SK-N-SH treated with all-trans-retinoic acid at 6 μM for 48 hours (cell line): ENCODE data around the gene CACNB4.

Experiments
- ARNTL ChIP-seq: fragments of 450-650 bp; formaldehyde crosslinking; IDR thresholded peaks from 2 replicates; pipeline ENCODE4 v1.5.0; 2020; ENCODE audit warnings: low read depth, mild to moderate bottlenecking, moderate library complexity, borderline replicate concordance
- BACH2 ChIP-seq: fragments of 250-450 bp; sonication (Bioruptor Pico); IDR thresholded peaks from 2 replicates; pipeline ENCODE4 v1.9.0; 2021; ENCODE audit warnings: mild to moderate bottlenecking, borderline replicate concordance
- CREB5 ChIP-seq: fragments of 250-450 bp; sonication (Bioruptor Pico); IDR thresholded peaks from 2 replicates; pipeline ENCODE4 v1.5.1; 2020; ENCODE audit warnings: low read depth, mild to moderate bottlenecking, moderate library complexity
- CSDC2 ChIP-seq: fragments of 250-450 bp; sonication (Bioruptor Pico); IDR thresholded peaks from 2 replicates; pipeline ENCODE4 v1.5.0; 2020; ENCODE audit warnings: mild to moderate bottlenecking, moderate library complexity
- CSRNP3 ChIP-seq: fragments of 250-450 bp; sonication (Bioruptor Pico); IDR thresholded peaks from 2 replicates; pipeline ENCODE4 v1.5.1; 2021; ENCODE audit warnings: mild to moderate bottlenecking, moderate library complexity
- GLIS3 ChIP-seq: fragments of 250-450 bp; sonication (Bioruptor Pico); IDR thresholded peaks from 2 replicates; pipeline ENCODE4 v1.5.0; 2020; ENCODE audit warnings: mild to moderate bottlenecking, moderate library complexity
- POU6F1 ChIP-seq: fragments of 250-450 bp; sonication (Bioruptor Pico); IDR thresholded peaks from 2 replicates; pipeline ENCODE4 v1.8.0; 2021; ENCODE audit warnings: low read depth, mild to moderate bottlenecking, moderate library complexity, borderline replicate concordance
- SNAI2 ChIP-seq: fragments of 250-450 bp; sonication (Bioruptor Pico); IDR thresholded peaks from 2 replicates; pipeline ENCODE4 v1.5.0; 2020; ENCODE audit warnings: mild to moderate bottlenecking, moderate library complexity
- TSHZ2 ChIP-seq: fragments of 250-450 bp; sonication (Bioruptor Pico); IDR thresholded peaks from 2 replicates; pipeline ENCODE4 v1.5.0; 2020; ENCODE audit warnings: mild to moderate bottlenecking, moderate library complexity
- ZFP30 ChIP-seq: fragments of 450-650 bp; formaldehyde crosslinking; IDR thresholded peaks from 2 replicates; pipeline ENCODE4 v1.5.0; 2022; ENCODE audit warnings: mild to moderate bottlenecking, moderate library complexity

GRCh38 chr2:151809073-151809383, 289.8 kb downstream of the CACNB4 start:
- TF ChIP-seq POU6F1 (CRISPR knock-in tag) (no peak), GLIS3 (CRISPR knock-in tag) (no peak), TSHZ2 (CRISPR knock-in tag) (no peak), ZFP30 (CRISPR knock-in tag) (no peak), CSRNP3 (CRISPR knock-in tag) (no peak), BACH2 (CRISPR knock-in tag) (no peak), SNAI2 (no peak), ARNTL (CRISPR knock-in tag) (no peak), CREB5 (no peak), CSDC2 (CRISPR knock-in tag) (no peak)
